HCT116 (cell line): ENCODE measurements around the gene SLC25A13.

Experiments
- POLR2AphosphoS5 ChIP-seq: IDR thresholded peaks from 2 replicates; pipeline ENCODE4 v1.6.1; 2011; ENCODE audit warnings: mild to moderate bottlenecking, low read depth, low read length, moderate library complexity
- TF ChIP-seq, protein P1 (sequence below), 3 experiments: fragments of 200-600 bp in 1 of 3; sonication (generic) in 1 of 3; IDR thresholded peaks in 2 of 3; conservative IDR thresholded peaks in 1 of 3; 2 replicates each; pipeline ENCODE4 v1.5.1; 2012 to 2017; ENCODE audit warnings: low read depth in 2 of 3, low read length in 2 of 3, antibody characterized with exemption in 1 of 3, borderline replicate concordance in 1 of 3, control low read depth in 1 of 3, mild to moderate bottlenecking in 1 of 3, mixed read lengths in 1 of 3, mixed run types in 1 of 3, moderate library complexity in 1 of 3; ENCODE audit not compliant: insufficient read depth in 1 of 3

DNA sequence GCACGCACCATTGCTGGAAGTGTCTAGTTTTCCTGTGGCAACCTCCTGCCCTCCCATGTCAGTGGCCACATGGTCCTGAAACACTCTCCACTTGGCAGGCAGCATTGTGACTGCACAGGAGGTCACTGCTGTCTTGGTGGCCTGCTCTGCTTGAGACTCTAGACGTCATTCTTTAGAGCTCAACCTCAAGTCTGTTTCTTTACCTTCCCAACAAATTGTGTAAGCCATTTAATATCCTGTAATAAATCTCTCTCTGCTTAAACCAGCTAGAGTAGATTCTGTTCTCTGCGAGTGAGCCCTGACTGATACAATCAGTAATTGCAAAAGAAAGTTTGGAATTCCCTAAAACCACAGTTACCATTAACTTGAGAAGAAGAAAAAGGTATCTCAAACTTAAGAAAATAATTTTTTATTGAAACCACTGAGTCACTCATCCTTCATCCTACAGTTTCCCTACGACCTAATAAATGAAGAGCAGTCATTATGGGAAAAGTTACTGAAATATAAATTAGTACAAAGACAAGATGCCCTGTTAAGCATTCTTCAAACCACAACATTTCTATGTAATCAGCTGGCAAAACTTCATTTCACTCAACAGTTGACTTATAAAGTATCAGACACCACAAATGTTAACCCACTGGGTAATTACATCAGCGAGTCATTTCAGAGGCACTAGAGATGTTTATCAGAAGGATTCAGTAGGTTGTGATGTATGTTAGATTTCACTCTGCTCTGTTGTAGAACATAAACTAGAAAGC, 18.0 kb downstream of the SLC25A13 start:
- no peak for TF ChIP-seq POLR2AphosphoS5
- TF ChIP-seq, protein P1, sequence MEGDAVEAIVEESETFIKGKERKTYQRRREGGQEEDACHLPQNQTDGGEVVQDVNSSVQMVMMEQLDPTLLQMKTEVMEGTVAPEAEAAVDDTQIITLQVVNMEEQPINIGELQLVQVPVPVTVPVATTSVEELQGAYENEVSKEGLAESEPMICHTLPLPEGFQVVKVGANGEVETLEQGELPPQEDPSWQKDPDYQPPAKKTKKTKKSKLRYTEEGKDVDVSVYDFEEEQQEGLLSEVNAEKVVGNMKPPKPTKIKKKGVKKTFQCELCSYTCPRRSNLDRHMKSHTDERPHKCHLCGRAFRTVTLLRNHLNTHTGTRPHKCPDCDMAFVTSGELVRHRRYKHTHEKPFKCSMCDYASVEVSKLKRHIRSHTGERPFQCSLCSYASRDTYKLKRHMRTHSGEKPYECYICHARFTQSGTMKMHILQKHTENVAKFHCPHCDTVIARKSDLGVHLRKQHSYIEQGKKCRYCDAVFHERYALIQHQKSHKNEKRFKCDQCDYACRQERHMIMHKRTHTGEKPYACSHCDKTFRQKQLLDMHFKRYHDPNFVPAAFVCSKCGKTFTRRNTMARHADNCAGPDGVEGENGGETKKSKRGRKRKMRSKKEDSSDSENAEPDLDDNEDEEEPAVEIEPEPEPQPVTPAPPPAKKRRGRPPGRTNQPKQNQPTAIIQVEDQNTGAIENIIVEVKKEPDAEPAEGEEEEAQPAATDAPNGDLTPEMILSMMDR (IDR thresholded peaks at IDR 0.05 in 2 of 3, conservative IDR thresholded peaks at IDR 0.05 in 1 of 3; ENCODE audit: borderline replicate concordance in 1 of 3, insufficient read depth in 1 of 3, low read depth in 2 of 3, low read length in 2 of 3), result no peak
